ENCODE results near the gene LGALS7.

The LGALS7 gene

DNA sequence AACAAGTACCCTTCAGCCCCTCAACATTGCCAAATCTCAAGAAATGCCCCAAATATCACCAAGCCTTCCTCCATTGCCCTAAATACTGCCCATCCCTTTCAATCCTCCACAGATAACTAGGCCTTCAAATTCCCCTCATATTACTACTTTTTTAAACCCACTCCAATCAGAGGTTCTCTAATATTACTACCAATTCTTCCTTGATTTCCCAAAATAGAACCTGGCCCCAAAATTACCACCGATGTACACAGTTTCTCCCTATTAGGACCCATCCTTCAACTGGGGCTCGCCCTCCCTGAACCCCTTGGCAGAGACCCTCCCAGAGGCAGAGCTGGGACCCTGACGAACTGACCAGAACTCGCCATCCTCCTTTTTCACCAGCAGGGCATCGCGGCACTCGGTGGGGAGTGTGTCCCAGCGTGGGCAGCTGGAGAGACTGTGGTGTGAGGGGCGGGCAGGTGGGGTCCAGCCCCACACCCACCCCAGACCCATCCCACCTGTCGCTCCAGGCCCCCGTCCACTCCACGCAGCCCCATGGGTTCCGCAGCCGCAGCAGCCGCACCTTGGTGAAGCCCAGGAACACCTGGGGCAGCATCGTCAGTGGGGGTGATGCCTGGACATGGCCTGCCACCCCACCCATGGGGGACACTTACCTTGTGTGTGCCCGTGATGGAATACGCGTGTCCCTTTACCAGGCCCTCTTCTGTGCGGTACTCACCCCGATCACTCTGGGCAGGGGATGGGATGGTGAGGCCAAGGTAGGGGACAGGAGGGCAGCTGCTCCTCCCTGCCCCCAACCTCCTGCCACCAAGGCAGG lies 35.2 kb downstream of the LGALS7 start:
- DNase-seq = no peak

DNA sequence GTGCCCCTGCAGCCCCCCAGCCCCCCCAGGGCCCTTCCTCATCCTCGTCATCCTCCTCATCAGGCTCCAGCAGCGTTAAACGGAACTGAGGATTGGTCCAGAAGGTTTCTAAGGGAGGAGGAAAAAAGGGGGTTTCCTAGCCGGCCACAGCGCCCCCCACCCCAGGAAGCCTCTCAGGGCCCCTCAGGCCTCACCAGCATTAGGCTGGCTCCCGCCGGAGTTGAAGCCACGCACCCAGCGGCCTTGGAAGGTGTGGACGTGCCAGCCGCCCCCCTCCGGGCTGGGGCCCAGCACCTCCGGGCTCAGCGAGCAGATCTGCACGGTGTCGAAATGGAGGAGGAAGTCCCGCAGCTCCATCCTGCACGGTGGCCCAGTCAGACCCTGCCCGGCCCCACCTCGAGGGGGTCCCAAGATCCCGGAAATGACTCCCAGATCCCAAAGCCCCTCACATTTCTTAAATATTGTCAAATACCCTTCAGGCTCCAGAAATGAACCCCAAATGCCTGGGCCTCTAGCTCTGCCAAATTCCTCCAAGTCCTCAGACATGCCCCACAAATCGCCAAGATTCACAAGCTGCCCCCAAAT lies 35.9 kb downstream of the LGALS7 start:
- no peak for DNase-seq

DNA sequence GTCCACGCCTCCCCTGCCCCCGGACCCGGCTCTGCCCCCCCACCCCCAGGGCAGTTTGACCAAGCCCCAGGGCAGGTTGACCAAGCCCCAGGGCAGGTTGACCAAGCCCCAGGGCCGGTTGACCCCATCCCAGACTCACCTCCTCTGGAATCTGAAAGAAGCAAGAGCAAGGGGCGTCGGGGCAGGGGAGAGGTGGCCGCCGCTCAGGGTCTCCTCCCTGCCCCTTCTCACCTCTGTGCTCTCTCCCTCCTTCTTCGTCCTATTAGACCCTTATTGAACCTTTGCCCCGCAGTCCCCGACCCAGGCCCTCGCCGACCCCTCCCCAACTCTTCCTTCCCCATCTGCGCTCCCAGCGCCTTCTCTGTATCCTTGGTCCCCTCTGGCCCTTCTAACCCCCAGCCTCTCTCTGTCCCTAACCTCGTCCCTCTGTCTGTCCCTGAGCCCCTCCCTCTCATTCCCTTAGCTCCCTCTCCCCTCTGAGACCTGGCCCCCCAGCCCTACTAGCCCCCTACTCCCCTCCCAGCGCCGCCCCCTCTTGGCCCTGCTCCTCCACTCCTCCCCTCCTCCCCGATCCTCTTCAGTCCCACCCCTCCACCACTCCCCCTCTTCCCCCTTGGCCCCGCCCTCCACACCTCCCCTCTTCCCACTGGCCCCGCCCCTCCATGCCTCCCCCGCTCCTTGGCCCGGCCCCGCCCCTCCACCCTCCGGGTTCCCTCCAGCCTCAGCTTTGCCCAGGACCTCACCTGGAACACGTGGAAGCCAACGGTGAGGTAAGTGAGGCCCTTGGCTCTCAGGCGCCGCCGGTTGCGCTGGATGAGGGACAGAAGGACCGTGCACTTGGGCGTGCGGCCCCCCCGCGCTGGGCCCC lies 36.7 kb downstream of the LGALS7 start:
- DNase-seq = peak; percentile 27 to 70 (median 45)

DNA sequence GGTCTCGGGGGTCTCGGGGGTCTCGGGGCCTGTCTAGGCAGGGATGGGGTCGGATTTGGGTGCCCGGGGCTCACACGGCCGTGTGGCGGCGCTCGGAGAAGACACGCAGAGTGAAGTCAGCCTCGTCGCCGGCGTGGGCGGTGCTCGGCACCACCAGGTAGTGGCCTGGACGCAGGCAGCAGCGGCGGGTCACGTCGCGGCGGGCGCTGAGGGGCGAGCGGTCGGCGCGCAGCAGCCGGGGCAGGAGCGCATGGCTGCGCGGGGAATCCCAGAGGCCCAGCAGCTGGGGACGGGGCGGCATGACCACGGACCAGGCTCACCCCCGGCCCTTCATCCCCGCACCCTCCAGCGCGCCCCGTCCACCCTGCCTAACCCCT lies 37.3 kb downstream of the LGALS7 start:
- peak; percentile 33 to 65 (median 55) for DNase-seq

DNA sequence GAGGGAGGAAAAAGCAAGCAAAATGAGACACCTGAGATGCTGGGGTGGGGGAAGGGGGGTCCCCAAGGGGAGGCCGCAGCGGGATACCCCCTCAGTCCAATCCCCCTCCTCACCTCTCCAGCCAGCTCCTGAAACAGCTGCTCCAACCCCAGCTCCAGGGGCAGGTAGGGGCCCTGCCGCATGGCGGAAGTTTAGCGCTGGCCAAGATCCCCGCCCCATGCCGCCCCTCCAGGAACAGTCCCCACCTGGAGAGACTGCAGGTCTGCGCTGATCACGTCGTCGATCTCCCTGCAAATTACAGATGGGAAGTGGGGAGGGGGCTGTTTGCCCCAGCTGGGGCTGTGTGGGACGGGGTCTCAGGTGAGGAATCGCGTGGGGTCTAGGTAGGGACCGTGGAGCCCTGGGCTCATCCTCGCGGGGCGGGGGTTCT lies 38.0 kb downstream of the LGALS7 start:
- DNase-seq = peak in 2 of 5 experiments; percentile 40 to 49

DNA sequence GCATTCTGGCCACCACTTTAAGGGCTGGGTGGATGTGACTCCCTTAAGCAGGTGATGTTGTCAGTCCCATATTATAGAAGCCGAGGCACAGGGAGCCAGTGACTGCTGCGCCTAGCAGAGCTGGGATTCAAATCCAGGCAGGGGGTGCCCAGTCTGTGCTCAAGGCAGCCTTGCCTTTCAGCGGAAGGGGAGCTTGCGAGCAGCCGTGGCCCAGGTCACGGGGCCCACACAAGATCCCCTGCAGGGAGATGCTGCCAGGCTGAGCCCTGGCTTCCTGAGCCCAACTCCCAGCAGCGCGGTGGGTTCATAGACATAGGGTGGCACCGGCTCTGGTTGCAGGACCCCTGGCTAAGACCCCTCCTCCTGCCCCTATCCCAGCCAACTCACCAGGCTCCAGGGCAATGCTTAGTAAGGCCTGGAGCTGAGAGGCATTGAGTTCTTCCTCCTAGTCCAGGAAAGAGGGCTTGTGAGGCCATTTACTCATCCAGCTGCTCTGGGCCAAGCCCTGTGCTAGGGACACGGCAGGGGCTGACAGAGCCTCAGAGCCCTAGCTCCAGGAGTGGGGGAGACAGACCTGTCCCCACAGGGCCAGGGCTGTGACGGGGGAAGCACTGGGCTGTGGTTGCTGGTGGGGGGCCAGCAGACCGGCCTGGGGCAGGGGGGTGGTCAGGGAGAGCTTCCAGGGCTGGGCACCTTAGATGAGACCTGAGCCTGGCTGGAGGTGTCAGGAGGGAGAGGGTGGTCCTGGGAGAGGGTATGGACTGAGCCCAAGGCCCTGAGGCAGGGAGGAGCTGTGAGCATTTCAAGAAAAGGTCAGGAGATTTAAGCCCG lies 38.7 kb downstream of the LGALS7 start:
- DNase-seq = peak in 2 of 5 experiments; percentile 36 to 78

DNA sequence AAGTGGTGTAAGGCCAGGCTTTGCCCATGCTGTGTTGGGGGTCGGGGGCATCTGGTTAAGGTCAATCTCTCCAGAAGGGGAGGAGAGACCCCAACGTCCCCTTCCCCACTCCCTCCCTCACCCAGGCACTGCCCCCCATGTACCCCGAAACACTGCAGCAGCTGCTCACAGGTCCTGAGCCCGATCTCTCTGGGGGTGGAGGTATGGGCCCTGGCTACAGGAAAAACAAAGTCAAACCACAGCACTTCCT lies 39.2 kb downstream of the LGALS7 start:
- no peak for DNase-seq

DNA sequence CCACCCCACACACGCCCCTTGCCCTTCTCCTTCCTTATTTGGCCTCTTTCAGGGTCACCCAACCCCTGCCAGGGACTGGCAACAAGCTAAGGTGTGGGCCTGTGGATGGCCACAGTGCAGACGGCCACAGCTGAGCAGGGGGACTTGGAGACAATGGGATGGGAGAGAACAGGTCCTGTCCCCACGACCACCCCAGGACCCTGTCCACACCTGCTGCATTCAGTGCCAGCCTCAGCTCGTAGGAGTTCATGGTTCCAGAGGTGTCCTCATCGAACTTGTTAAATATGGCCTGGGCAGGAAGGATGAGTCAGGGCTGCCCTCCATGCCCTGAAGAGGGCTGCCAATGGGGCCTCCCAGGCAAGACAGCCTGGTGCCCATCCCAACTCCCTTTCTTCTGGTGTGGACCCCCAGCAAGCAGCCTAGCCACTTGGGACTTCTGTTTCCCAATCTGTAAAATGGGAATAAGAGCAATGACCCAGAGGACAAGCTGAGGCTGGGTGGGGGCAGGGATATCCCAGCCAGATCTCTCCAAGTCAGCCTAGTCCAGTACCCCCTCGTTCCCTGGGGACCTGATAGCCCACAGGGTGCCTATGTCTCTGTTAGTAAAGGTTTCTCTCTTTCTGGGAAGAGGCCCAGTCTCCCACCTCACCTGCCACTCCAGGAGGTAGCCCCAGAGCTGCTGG lies 39.7 kb downstream of the LGALS7 start:
- no peak for DNase-seq

DNA sequence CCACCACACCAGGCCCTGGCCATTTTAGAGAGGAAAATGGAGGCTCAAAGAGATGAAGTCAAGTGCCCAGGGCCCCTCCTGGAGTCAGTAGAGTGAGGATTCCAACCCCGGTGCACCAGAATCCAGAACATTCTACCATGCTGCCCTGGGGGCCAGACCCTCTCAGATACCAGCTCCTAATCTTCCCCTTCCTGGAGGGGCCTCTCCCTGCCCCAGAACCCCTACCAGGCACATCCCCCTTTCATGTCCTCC lies 40.1 kb downstream of the LGALS7 start:
- no peak for DNase-seq

DNA sequence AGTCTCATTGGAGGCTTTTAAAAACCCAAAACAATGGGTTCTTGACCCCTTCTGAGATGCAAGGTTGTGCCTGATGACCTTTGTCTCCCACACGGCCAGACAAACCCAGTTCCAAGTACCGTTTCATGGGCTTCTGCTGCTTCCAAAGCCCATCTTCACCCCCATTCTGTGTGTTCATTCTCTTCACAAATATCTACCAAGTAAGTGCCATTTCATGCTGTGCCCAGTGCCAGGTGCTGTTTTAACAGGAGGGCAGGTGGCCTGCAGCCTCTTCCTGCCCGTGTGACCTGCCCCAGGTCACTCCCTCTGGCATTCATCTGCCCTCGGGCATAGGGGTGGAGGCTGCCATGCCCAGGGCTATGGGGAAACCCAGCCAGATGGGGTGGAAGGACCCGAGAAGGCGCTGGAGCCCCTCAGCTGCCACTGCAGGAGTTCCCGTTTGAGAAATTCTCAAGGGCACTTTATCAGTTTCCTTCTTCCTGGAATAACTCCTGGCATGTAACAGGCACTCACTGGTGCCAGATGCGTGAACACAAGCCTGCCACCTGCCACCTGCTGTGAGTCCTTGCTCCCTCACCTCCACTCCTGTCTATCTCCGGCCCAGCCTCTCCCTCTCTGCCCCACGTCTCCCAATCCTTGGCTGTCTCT lies 41.5 kb downstream of the LGALS7 start:
- DNase-seq = no peak

DNA sequence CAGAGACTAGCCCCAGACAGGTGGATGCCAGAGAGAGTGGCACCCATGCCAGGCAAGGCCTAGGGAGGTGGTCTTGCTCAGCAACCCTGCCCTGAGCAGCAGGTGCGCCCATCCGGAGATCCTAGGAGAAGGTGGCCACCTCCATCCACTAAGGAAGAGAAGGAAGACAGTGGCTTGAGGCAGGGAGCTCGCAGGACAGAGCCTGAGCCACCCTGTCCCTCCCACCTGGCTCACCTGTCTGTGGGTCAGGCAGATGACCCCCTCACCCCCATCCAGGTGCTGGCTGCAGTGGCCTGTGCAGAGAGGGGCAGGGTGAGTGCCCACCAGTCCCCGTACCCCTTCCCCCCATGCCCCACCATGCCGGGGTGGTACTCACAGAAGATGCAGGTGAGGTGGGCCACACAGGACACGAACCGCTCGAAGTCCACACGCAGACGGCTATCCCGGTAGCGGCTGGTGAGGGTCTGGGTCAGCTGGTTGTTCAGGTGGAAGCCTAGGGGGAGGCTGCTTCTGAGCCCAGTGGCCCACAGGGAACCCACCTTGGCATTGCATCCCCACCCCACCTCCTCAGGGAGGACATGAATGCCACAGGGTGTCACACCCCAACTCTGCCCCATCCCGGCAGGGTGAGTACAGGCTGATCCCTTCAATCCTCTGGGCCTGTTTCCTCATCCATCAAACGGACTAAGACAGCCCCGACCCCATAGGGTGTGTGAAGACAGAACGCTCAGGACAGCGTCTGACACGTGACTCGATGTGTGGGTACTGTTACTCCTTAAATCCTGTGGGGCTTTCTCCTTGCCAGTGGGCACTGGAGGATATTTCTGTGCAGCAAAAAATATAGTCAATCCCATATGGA lies 42.4 kb downstream of the LGALS7 start:
- no peak for DNase-seq

DNA sequence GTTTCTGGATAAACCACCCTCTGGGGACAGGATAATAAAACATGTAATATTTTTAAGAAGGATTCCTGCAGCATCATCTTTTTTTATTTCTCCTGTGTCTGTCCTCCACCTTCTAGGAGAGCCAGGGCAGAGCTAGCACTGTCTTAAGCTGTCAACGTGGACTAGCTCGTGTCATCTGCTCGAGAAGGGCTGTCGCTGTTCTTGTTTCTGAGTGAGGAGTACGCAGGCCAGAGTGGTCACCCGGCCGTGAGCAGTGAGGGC lies 42.9 kb downstream of the LGALS7 start:
- DNase-seq = no peak

DNA sequence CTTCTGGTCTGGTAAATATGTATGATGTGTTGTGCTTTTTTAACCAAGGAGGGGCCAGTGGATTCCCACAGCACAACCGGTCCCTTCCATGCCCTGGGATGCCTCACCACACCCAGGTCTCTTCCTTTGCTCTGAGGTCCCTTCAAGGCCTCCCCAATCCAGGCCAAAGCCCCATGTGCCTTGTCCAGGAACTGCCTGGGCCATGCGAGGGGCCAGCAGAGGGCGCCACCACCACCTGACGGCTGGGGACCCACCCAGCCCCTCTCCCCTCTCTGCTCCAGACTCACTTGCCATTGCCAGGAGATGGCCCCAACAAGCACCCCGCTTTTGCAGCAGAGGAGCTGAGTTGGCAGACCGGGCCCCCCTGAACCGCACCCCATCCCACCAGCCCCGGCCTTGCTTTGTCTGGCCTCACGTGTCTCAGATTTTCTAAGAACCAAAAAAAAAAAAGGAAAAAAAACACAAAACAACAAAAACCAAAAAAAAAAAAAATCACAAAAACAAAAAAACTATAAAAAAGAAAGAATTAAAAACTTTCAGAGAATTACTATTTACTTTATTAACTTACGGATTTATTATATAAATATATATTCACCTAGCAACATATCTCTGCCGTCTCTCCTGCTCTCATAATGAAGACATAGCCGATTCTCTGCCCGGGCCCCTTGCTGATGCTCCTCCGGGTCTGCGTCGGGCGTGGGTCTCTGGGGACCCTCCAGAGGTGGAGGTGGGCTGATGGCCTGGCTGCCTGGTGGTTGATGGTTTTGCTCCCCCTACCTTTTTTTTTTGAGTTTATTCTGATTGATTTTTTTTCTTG lies 43.5 kb downstream of the LGALS7 start:
- peak; percentile 56 to 76 (median 71) for DNase-seq

DNA sequence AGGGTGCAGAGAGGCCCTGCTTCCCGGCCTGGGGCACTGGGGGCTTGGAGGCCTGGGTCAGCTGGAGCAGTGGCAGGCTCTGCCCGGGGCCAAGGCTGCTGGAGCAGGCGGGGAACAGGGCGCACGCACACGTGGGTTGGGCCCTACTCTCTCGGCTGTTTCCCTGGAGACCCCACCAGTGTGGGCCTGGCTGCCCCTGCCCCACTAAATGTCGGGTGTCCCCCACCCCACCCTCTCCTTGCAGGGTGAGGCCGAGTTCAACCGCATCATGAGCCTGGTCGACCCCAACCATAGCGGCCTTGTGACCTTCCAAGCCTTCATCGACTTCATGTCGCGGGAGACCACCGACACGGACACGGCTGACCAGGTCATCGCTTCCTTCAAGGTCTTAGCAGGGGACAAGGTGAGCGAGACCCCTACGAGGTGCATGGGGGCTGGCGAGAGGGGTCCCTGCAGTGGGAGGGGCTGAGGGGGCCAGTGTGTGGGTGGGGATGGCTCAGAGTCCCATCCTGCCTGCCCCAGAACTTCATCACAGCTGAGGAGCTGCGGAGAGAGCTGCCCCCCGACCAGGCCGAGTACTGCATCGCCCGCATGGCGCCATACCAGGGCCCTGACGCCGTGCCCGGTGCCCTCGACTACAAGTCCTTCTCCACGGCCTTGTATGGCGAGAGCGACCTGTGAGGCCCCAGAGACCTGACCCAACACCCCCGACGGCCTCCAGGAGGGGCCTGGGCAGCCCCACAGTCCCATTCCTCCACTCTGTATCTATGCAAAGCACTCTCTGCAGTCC lies 44.4 kb downstream of the LGALS7 start:
- no peak for DNase-seq

DNA sequence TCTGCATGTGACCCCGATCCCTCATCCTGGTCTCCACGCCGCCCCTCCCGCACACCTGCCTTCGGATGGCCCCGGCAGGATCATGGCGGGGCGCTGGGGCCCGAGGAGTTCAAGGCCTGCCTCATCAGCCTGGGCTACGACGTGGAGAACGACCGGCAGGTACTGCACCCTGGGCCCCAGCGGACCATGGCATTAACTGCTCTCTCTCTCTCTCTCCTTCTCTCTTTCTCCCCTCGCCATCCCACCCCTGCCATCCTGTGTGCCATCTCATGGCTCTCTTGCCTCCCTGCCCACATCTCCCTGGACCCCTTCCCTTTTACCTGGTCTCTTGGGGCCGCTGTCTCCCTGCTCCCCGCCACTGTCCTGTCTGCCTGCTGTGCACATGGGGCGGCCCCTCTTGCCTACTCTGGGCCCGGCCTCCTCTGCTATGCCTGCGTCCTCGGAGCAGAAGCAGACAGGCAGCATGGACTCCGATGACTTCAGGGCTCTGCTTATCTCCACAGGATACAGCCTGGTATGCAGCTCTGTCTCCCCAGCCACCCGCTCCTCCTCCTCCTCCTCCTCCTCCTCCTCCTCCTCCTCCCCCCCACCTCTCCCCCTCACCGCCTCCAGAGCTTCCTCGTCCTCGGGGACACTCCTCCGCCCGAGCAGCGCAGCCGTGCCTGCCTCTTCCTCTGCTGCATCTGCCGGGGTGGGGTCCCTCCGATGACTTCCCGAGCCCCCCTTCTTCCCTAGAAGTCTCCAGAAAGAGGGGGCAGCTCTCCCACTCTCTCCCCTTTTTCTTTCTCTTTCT lies 45.3 kb downstream of the LGALS7 start:
- no peak for DNase-seq

DNA sequence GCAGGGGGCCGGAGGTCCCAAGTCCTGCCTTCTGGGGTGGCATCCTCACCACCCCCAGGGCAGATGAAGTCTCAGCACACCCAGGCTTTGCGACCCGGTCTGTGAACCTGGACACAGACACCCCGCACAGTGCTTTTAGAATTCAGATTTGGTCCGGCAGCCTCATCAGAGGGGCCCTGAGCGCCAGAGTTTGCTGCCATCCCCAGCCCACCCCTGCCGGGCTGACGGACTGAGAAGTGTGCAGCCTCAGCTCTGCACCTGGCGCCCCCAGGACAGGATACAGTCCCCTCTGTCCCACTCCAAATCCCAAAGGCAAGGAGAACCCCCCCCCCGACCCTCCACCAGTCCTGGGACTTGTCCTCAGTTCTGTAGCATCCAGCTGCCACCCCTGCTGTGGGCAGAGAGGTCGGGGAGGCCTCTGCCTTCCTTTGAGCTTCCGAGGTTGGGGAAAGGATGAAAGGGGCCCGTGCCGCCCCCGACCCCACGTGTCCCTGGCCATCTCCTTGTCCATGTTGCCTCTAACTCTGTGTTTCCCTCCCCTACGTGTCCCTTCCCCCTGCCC lies 45.9 kb downstream of the LGALS7 start:
- no peak for DNase-seq

DNA sequence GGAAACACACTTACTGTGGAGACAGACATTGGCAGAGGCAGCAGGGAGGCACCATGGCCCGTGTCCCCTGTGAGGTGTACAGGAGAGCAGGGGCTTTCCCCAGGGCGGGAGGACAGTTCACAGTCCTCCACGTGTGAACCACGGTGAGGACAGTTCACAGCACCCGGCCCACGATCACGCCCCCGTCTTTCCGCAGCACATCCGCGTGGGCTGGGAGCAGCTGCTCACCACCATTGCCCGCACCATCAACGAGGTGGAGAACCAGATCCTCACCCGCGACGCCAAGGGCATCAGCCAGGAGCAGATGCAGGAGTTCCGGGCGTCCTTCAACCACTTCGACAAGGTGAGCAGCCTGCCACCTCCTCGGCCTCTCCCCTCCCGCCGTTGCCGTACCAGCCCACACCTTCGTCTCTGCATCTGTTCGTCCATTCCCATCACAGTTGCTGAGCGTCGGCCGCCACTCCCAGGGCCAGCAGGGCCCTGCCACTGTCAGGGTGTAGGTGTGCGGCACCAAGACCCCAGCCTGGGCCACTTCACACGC lies 46.5 kb downstream of the LGALS7 start:
- DNase-seq = peak in 1 of 5 experiments; percentile 63

DNA sequence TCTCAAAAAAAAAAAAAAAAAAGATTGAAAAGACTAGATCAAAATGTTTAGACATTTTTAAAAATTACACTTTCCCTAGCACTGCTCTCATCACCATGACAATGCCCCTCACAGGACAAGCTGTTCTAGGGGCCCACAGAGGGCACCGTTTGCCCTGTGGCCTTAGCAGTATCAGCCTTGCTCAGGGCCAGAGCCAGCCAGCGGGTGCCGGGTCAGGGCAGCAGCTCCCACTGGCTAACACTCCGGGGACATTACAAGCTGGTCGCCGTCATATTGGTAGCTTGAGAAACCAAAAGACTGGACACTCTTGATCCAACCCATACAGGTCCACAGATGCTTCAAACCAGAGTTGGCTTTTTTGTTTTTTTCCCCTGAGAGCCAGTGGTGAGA lies 47.0 kb downstream of the LGALS7 start:
- DNase-seq = no peak

All from T-helper 2 cell (primary cell).